Measurements from ENCODE around the gene RNF225. TPM values are rescaled to one million over a fixed set of nuclear protein-coding genes. Genes with fewer than 3 reads are reported as not detected.
A peak's percentile ranks its signal among the peaks of the same experiment; 100 is the strongest.
"Not testable (repeated sequence)": the region's sequence is repeated elsewhere in the genome, so short reads cannot be mapped to it uniquely, and the experiment has no call there.

Gene RNF225
- total RNA-seq, 1 donor: not detected

DNA sequence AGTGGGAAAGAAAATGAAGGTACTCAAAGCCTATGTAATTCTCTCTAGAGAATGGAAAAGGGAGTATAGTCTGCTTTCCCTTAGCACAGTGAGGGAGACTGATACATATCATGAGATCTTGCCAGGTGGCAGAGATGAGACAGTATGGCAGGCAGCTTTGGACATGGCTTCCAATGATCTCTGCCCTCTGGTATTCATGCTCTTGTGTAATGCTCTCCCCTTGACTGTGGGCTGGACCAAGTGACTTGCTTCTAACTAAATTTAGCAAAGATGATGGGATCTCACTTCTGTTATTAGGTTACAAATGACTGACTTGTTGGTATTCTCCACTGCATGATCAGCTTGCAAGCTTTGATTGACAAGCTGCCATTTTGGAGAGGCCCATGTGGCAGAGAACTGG lies 34.3 kb downstream of the RNF225 start:
- TF ChIP-seq, protein P1, sequence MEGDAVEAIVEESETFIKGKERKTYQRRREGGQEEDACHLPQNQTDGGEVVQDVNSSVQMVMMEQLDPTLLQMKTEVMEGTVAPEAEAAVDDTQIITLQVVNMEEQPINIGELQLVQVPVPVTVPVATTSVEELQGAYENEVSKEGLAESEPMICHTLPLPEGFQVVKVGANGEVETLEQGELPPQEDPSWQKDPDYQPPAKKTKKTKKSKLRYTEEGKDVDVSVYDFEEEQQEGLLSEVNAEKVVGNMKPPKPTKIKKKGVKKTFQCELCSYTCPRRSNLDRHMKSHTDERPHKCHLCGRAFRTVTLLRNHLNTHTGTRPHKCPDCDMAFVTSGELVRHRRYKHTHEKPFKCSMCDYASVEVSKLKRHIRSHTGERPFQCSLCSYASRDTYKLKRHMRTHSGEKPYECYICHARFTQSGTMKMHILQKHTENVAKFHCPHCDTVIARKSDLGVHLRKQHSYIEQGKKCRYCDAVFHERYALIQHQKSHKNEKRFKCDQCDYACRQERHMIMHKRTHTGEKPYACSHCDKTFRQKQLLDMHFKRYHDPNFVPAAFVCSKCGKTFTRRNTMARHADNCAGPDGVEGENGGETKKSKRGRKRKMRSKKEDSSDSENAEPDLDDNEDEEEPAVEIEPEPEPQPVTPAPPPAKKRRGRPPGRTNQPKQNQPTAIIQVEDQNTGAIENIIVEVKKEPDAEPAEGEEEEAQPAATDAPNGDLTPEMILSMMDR (IDR thresholded peaks at IDR 0.05; ENCODE audit: insufficient read depth, low read length): no peak
- H3K4me3 ChIP-seq (ENCODE audit: low read depth, low read length): no peak overlapping the region
- DNase-seq (ENCODE audit: low read depth): no peak

DNA sequence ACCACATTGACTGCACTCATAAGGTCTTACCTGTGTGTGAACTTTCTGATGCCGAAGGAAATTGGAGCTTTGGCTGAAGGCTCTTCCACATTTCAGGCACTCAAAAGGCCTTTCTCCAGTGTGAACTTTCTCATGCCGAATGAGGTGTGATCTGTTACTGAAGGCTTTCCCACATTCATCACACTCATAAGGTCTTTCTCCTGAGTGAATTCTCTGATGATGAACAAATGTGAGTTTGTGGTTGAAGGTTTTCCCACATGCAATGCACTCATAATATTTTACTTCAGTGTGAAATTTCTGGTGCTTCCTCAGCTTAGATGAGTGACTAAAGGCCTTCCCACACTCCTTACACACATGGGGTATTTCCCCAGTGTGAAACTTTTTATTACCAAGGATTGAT lies 38.8 kb downstream of the RNF225 start:
- DNase-seq (ENCODE audit: low read depth): no peak
- TF ChIP-seq, protein P1 (IDR thresholded peaks at IDR 0.05; ENCODE audit: insufficient read depth, low read length): no peak
- no peak overlapping the region for H3K4me3 ChIP-seq (ENCODE audit: low read depth, low read length)

DNA sequence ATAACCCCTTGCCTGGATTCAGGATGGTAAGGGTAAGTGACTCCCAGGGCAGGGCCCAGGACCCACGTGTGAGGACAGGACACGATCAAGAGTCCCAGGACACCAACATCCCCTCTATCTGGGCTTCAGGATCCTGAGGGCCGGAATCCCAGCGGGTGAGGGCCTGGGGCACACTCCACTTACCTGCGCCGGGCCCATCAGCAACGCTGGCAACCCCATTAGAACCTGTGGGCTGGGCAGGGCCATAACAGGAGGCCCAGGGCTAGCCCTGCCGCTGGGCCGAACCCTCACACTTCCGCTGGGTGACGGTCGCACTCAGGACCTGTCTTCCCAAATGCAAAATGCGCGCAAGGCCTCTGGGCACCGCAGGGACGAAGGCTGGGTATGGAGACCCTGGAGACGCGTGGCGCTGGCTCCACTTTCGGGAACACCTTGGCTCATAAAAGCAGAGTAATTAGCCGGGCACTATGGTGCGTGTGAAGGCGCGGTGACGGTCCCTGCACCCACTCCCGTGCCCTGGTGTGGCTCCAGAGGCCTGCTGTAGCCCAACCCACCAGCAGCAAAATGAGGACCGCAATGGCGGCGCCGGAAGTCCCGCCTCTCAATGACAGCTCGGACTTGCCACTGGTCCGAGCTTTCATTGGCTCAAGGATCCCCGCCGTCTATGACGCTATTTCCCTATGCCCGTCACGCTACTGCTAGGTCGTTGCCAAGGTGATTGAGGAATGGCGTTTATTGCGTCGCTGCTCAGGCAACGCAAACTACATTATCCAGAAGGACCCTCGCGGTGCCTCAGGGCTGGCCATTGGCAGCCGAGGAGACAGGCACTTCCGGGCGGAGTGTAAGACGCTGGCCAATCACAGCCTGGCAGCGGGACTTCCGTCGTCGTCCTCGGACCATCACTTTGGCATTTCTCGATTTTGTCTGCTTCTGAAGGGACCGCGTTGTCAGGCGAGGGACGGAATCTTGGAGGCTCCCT lies 44.4 kb downstream of the RNF225 start, which contains the start of gene ZNF132:
ZNF132 (minus strand) TSS at position 578 of the 979 bp plus-strand sequence; CDS start at position 246, 332 bp downstream.
- peak; percentile 100 for DNase-seq (ENCODE audit: low read depth)
- peak within 1 kb of the TSS; percentile 96 for H3K4me3 ChIP-seq (ENCODE audit: low read depth, low read length)
- TF ChIP-seq, protein P1 (IDR thresholded peaks at IDR 0.05; ENCODE audit: insufficient read depth, low read length): no peak

DNA sequence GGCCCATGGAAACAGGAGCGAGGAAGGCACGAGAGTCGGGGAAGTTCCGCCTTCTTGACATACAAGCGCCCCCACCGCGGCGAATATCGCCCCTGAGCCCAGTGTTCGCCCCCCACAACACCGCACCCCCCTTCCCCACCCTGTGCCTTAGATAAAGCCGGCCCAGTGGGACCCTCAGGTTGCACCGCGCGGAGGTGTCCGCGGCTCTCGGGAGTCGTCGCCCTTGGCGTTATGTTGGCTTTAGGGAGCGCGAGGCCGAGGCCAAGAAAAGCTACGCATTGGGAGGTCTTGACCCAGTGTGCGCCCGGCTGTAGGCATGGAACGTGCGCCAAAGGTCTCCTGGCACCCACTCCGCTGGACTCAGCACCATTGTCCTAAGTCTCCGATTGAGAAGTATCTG lies 45.1 kb downstream of the RNF225 start:
- H3K4me3 ChIP-seq (ENCODE audit: low read depth, low read length): peak overlapping the region; percentile 96
- TF ChIP-seq, protein P1 (IDR thresholded peaks at IDR 0.05; ENCODE audit: insufficient read depth, low read length): no peak
- no peak for DNase-seq (ENCODE audit: low read depth)

DNA sequence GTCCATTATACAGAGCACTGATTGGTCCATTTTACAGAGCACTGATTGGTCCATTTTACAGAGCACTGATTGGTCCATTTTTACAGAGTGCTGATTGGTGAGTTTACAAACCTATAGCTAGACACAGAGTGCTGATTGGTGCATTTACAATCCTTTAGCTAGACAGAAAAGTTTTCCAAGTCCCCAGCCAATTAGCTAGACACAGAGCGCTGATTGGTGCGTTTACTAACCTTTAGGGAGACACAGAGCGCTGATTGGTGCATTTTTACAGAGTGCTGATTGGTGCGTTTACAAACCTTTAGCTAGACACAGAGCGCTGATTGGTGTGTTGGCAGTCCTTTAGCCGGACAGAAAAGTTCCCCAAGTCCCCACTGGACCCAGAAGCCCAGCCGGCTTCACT lies 47.5 kb downstream of the RNF225 start:
- not testable (repeated sequence) for H3K4me3 ChIP-seq (ENCODE audit: low read depth, low read length); DNase-seq (ENCODE audit: low read depth)

Small RNA genes within 50 kb of the gene (small RNA-seq; reads per million reads assigned to genes)
- gene MIR4754: not detected
- gene RNA5SP473: not detected

Other genes starting within 250 kb of the RNF225 start
- gene ZNF329, start 244.9 kb upstream of the RNF225 start, total RNA-seq (ENCODE audit: low replicate concordance): 8.7 and 13.6 TPM in 2 replicates
- 14.7 and 15.6 TPM in 2 replicates for gene ZNF274, start 212.6 kb upstream of the RNF225 start, total RNA-seq (ENCODE audit: low replicate concordance)
- 28.2 and 35.6 TPM in 2 replicates for gene ZNF544, start 166.7 kb upstream of the RNF225 start, total RNA-seq (ENCODE audit: low replicate concordance)
- 5.1 and 7.6 TPM in 2 replicates for gene ZNF8, start 116.7 kb upstream of the RNF225 start, total RNA-seq (ENCODE audit: low replicate concordance)
- 33.2 and 41.1 TPM in 2 replicates for gene ERVK3-1, start 90.3 kb upstream of the RNF225 start, total RNA-seq (ENCODE audit: low replicate concordance)
- 2.9 and 4.1 TPM in 2 replicates for gene ZSCAN22, start 68.7 kb upstream of the RNF225 start, total RNA-seq (ENCODE audit: low replicate concordance)
- 6.8 TPM in 1 of 2 replicates, not detected in the other for gene A1BG, start 42.2 kb upstream of the RNF225 start, total RNA-seq (ENCODE audit: low replicate concordance)
- gene ZNF497, start 32.9 kb upstream of the RNF225 start, total RNA-seq (ENCODE audit: low replicate concordance): 0.98 and 1.1 TPM in 2 replicates
- 2.6 and 3.4 TPM in 2 replicates for gene ZNF837, start 14.6 kb upstream of the RNF225 start, total RNA-seq (ENCODE audit: low replicate concordance)
- gene RPS5, start 8.4 kb upstream of the RNF225 start, total RNA-seq (ENCODE audit: low replicate concordance): 178 and 1,453 TPM in 2 replicates
- 14.4 and 17.1 TPM in 2 replicates for gene ZNF584, start 13.0 kb downstream of the RNF225 start, total RNA-seq (ENCODE audit: low replicate concordance)
- 9.2 and 10.8 TPM in 2 replicates for gene ZNF132, start 44.5 kb downstream of the RNF225 start, total RNA-seq (ENCODE audit: low replicate concordance)
- 9.2 and 9.5 TPM in 2 replicates for gene ZNF324B, start 56.0 kb downstream of the RNF225 start, total RNA-seq (ENCODE audit: low replicate concordance)
- gene ZNF324, start 71.4 kb downstream of the RNF225 start, total RNA-seq (ENCODE audit: low replicate concordance): 9.2 and 18.4 TPM in 2 replicates
- 6.7 and 7.5 TPM in 2 replicates for gene ZNF446, start 80.7 kb downstream of the RNF225 start, total RNA-seq (ENCODE audit: low replicate concordance)
- gene SLC27A5, start 116.3 kb downstream of the RNF225 start, total RNA-seq (ENCODE audit: low replicate concordance): 5.2 and 5.5 TPM in 2 replicates
- 9.2 and 9.9 TPM in 2 replicates for gene ZBTB45, start 124.2 kb downstream of the RNF225 start, total RNA-seq (ENCODE audit: low replicate concordance)
- gene TRIM28, start 148.4 kb downstream of the RNF225 start, total RNA-seq (ENCODE audit: low replicate concordance): 233 and 474 TPM in 2 replicates
- 109 and 239 TPM in 2 replicates for gene CHMP2A, start 159.4 kb downstream of the RNF225 start, total RNA-seq (ENCODE audit: low replicate concordance)
- 36.8 and 55.1 TPM in 2 replicates for gene UBE2M, start 163.0 kb downstream of the RNF225 start, total RNA-seq (ENCODE audit: low replicate concordance)
- gene MZF1, start 177.7 kb downstream of the RNF225 start, total RNA-seq (ENCODE audit: low replicate concordance): 15.5 and 21.1 TPM in 2 replicates